Adrenal gland (tissue), 12 donors: Measurements from ENCODE around the gene HIP1R. TPM values are rescaled to one million over a fixed set of nuclear protein-coding genes. Genes with fewer than 3 reads are reported as not detected.

Experiments
- DNase-seq, 7 donors: peaks; one replicate each; pipeline ENCODE4 v3.0.0-alpha.2; 2019 to 2020
- H3K27ac ChIP-seq, 5 donors: fragments of 200-600 bp; sonication (generic) in 4 of 5; 1 replicate in 3 of 5; 2 replicates in 2 of 5; pipeline versions ENCODE4 v1.5.1 to v1.8.0; 2016 to 2020; ENCODE audit warnings: mild to moderate bottlenecking in 1 of 5
- H3K27me3 ChIP-seq: fragments of 200-600 bp; 2 replicates; pipeline ENCODE4 v1.8.0; 2021
- H3K36me3 ChIP-seq, 2 donors: fragments of 200-600 bp; replicated peaks in 1 of 2; 1 replicate in 1 of 2; 2 replicates in 1 of 2; pipeline versions ENCODE4 v1.5.1 to v1.8.0; 2018 to 2022
- H3K4me1 ChIP-seq, 2 donors: fragments of 200-600 bp; replicated peaks in 1 of 2; 1 replicate in 1 of 2; 2 replicates in 1 of 2; pipeline versions ENCODE4 v1.5.1 to v1.8.0; 2018 to 2021
- H3K4me3 ChIP-seq, 4 donors: fragments of 200-600 bp; sonication (generic) in 3 of 4; one replicate each; pipeline ENCODE4 v1.5.1; 2016 to 2018
- H3K9me3 ChIP-seq, 3 donors: fragments of 200-600 bp; sonication (generic) in 1 of 3; replicated peaks in 1 of 3; 1 replicate in 2 of 3; 2 replicates in 1 of 3; pipeline versions ENCODE4 v1.5.1 to v1.8.0; 2016 to 2021
- POLR2A ChIP-seq, 2 donors: fragments of 450-650 bp; IDR thresholded peaks; one replicate each; pipeline ENCODE4 v1.6.1; 2017; ENCODE audit warnings: antibody characterized with exemption in 2 of 2, mild to moderate bottlenecking in 2 of 2, moderate library complexity in 1 of 2
- WGBS, 4 donors: extraction: QIAGEN DNeasy Blood & Tissue Kit in 2 of 4; methylation state at CpG; one replicate each; pipeline versions ENCODE4 v1.1.5 to v1.1.7; 2013 to 2017; 5-methylcytosine and 5-hydroxymethylcytosine counted together
- intact Hi-C, 2 donors: fragments of 100-400 bp; cut with DNase I; formaldehyde crosslinking; loops; one replicate each; pipeline versions ENCODE4 v1.14.1 to v1.15.0; 2022 to 2023
- polyA plus RNA-seq, 3 donors: library from polyadenylated mRNA; stranded (reverse); fragments of 200-250 nt in 2 of 3; fragments of 350-450 nt in 1 of 3; fragmentation: Illumina TruSeq in 1 of 3; extraction: RNeasy Lipid Tissue Mini Kit (QIAGEN cat#74804) in 1 of 3; gene quantifications; one replicate each; pipeline ENCODE4 v1.2.3, GENCODE V29; 2013 to 2014
- total RNA-seq, 9 donors: library from RNA; depleted of rRNA in 4 of 9; stranded (reverse); fragments of >200 nt in 4 of 9; fragments of 120-200 nt in 1 of 9; fragmentation: NEBNext Ultra II Directional in 1 of 9; extraction: Animal tissue kit (Norgen Biotek cat#: 25700) in 1 of 9; gene quantifications; one replicate each; pipeline versions ENCODE4 v1.1.0 to v1.2.4, GENCODE V29; 2013 to 2023
- TF ChIP-seq, protein P1 (sequence below), 6 experiments: fragments of 450-650 bp in 4 of 6; fragments of 200-600 bp in 2 of 6; sonication (generic) in 1 of 6; IDR thresholded peaks; 1 replicate in 5 of 6; 2 replicates in 1 of 6; pipeline versions ENCODE4 v1.5.1 to v1.8.0; 2016 to 2021; ENCODE audit warnings: antibody characterized with exemption in 6 of 6, mild to moderate bottlenecking in 2 of 6, moderate library complexity in 1 of 6
- donor health status: healthy with polysubstance abuse.
- donor health status: Bipolar disorder and iron deficiency.
- donor health status: DM: yes; HTN: yes; CAD: no.
- donor health status: DM: no; HTN: no; CAD: no.
- donor health status: DM: no; HTN: no; CAD: no.
- donor health status: DM: yes; HTN: yes; CAD: no.

HIP1R gene
- total and polyA plus RNA-seq, 12 donors, result 21.6 to 107 (median 41.3) TPM

DNA sequence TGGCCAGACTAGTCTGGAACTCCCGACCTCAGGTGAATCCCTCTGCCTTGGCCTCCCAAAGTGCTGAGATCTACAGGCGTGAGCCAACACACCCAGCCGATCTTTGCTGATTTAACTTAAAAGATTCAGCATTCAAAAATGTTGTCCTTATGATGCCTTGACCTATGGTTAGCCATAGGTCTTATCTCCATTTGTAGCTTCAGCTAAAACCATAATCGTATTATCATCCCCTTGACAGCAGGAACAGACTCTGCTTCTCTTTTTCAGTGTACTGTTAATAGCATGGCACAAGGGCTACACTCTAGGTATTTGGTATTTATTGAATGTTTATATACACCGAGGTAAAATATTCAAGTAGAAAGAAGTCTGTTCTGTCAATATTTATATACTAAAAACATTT lies 45.6 kb upstream of the HIP1R start:
- Histone ChIP-seq H3K4me1 (peaks cover 0 to 3% of the 10 kb centered on the region in 2 donors), H3K27me3 (no peaks in the 10 kb centered on the region), H3K4me3 (no peak overlapping the region), H3K9me3 (no peaks in the 10 kb centered on the region), H3K36me3 (no peaks in the 10 kb centered on the region), H3K27ac (no peak overlapping the region)
- TF ChIP-seq POLR2A (IDR thresholded peaks at IDR 0.05), result no peak
- no peak for DNase-seq
- intact Hi-C loops, result loop anchor here (5.0 to 10.0 kb wide), 3 partner anchors 65 to 163 kb away; no protein-coding TSS in a partner anchor
- WGBS, 4 donors, result 81 to 89% (median 85%) methylated on average over 5 of the region's 5 CpGs

- no peak overlapping the region for H3K4me3 ChIP-seq
- no peaks in the 10 kb centered on the region for H3K27me3 ChIP-seq
- TF ChIP-seq, protein P1, sequence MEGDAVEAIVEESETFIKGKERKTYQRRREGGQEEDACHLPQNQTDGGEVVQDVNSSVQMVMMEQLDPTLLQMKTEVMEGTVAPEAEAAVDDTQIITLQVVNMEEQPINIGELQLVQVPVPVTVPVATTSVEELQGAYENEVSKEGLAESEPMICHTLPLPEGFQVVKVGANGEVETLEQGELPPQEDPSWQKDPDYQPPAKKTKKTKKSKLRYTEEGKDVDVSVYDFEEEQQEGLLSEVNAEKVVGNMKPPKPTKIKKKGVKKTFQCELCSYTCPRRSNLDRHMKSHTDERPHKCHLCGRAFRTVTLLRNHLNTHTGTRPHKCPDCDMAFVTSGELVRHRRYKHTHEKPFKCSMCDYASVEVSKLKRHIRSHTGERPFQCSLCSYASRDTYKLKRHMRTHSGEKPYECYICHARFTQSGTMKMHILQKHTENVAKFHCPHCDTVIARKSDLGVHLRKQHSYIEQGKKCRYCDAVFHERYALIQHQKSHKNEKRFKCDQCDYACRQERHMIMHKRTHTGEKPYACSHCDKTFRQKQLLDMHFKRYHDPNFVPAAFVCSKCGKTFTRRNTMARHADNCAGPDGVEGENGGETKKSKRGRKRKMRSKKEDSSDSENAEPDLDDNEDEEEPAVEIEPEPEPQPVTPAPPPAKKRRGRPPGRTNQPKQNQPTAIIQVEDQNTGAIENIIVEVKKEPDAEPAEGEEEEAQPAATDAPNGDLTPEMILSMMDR (IDR thresholded peaks at IDR 0.05), result no peak
- TF ChIP-seq POLR2A (IDR thresholded peaks at IDR 0.05), result no peak
- intact Hi-C loops, result loop anchor here (5.0 to 10.0 kb wide), 3 partner anchors 64 to 162 kb away; no protein-coding TSS in a partner anchor
- no peak for DNase-seq
- peaks cover 0 to 3% of the 10 kb centered on the region in 2 donors for H3K4me1 ChIP-seq
- H3K27ac ChIP-seq, result no peak overlapping the region
- WGBS, 4 donors, result 76 to 88% (median 86%) methylated on average over 5 of the region's 5 CpGs
- H3K36me3 ChIP-seq, result no peaks in the 10 kb centered on the region
- H3K9me3 ChIP-seq, result no peaks in the 10 kb centered on the region
Observed at GRCh38 chr12:122790393-122791075, 44.7 kb upstream of the HIP1R start.

- H3K27me3 ChIP-seq, result no peaks in the 10 kb centered on the region
- intact Hi-C loops, result loop anchor here (5.0 to 10.0 kb wide), 3 partner anchors 61 to 159 kb away; no protein-coding TSS in a partner anchor
- no peak for TF ChIP-seq POLR2A (IDR thresholded peaks at IDR 0.05)
- TF ChIP-seq, protein P1 (IDR thresholded peaks at IDR 0.05), result peak; percentile 53 to 83 (median 70)
- 9 to 12% (median 12%) methylated on average over 10 of the region's 10 CpGs for WGBS, 4 donors
- no peak overlapping the region for H3K4me3 ChIP-seq
- no peak overlapping the region for H3K27ac ChIP-seq
- no peaks in the 10 kb centered on the region for H3K36me3 ChIP-seq
- peak in 1 of 7 donors; percentile 13 for DNase-seq
- H3K9me3 ChIP-seq, result no peaks in the 10 kb centered on the region
- H3K4me1 ChIP-seq, result peaks cover 0 to 3% of the 10 kb centered on the region in 2 donors
Observed at GRCh38 chr12:122793685-122794106, 41.6 kb upstream of the HIP1R start.

DNA sequence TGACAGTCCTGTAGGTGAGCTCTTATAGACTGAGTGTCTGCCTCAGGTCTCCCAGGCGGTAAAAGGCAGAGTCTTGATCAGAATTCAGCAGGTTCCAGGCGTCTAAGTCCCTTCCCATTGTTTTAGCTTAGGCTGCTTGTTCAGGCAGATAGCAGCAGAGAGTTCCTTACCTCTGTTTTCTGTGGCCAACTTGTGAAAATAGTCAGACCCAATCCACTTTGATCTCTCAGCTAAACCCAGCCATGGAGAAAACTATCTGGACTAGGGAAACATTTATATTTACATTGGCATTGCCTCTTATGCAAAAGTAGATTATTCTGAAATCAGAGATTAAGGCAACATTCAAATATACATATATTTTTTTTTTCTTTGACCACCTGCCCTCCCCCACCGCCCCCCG lies 39.5 kb upstream of the HIP1R start:
- Histone ChIP-seq H3K27ac (no peak overlapping the region), H3K9me3 (no peaks in the 10 kb centered on the region), H3K4me3 (no peak overlapping the region), H3K27me3 (no peaks in the 10 kb centered on the region), H3K36me3 (no peaks in the 10 kb centered on the region), H3K4me1 (peaks cover 0 to 3% of the 10 kb centered on the region in 2 donors)
- intact Hi-C loops, result loop anchor here (10.0 kb wide), 2 partner anchors 59 to 149 kb away; no protein-coding TSS in a partner anchor
- no peak for DNase-seq
- TF ChIP-seq POLR2A (IDR thresholded peaks at IDR 0.05), result no peak
- TF ChIP-seq, protein P1 (IDR thresholded peaks at IDR 0.05), result no peak
- 80 to 90% (median 88%) methylated on average over 2 to 4 of the region's 4 CpGs for WGBS, 4 donors
